Activated naive CD8-positive, alpha-beta T cell treated with anti-CD3 and anti-CD28 coated beads for 36 hours (primary cell): Measurements from ENCODE around the gene YWHAE. TPM values are rescaled to one million over a fixed set of nuclear protein-coding genes. Genes with fewer than 3 reads are reported as not detected.
"Not testable (repeated sequence)": the region's sequence is repeated elsewhere in the genome, so short reads cannot be mapped to it uniquely, and the experiment has no call there.

Source experiments
- DNase-seq: peaks from one replicate; pipeline ENCODE4 v3.0.0; 2021
- H3K27ac Mint-ChIP-seq: one replicate; pipeline ENCODE4 v1.8.0; 2022; ENCODE audit warnings: mild to moderate bottlenecking, moderate library complexity, mixed read lengths
- H3K27me3 Mint-ChIP-seq: one replicate; pipeline ENCODE4 v1.8.0; 2022; ENCODE audit warnings: mild to moderate bottlenecking, mixed read lengths
- H3K36me3 Mint-ChIP-seq: one replicate; pipeline ENCODE4 v1.8.0; 2021; ENCODE audit warnings: mild to moderate bottlenecking, mixed read lengths
- H3K4me1 Mint-ChIP-seq: one replicate; pipeline ENCODE4 v1.8.0; 2021; ENCODE audit warnings: mixed read lengths
- H3K4me3 Mint-ChIP-seq: one replicate; pipeline ENCODE4 v1.8.0; 2022; ENCODE audit warnings: mild to moderate bottlenecking, moderate library complexity, mixed read lengths
- H3K9me3 Mint-ChIP-seq: one replicate; pipeline ENCODE4 v1.8.0; 2022; ENCODE audit warnings: mixed read lengths
- total RNA-seq, 2 experiments: library from RNA; stranded (reverse); gene quantifications; one replicate each; pipeline ENCODE4 v1.2.3, GENCODE V29; 2021

The YWHAE gene
- total RNA-seq, 2 experiments from 2014 or later, result 550 to 555 TPM

GRCh38 chr17:1343554-1343953, 56.5 kb downstream of the YWHAE start:
- no peak overlapping the region for H3K4me3 Mint-ChIP-seq
- H3K27ac Mint-ChIP-seq, result no peak overlapping the region
- H3K27me3 Mint-ChIP-seq, result no peaks in the 10 kb centered on the region

GRCh38 chr17:1340371-1340770, 59.7 kb downstream of the YWHAE start:
- Mint-ChIP-seq H3K27ac (no peak overlapping the region), H3K9me3 (no peaks in the 10 kb centered on the region), H3K4me3 (no peak overlapping the region), H3K36me3 (peaks cover 17% of the 10 kb centered on the region), H3K4me1 (peaks cover 14% of the 10 kb centered on the region), H3K27me3 (no peaks in the 10 kb centered on the region)
- no peak for DNase-seq

More at GRCh38 chr17:1343554-1343953, 56.5 kb downstream of the YWHAE start:
- Mint-ChIP-seq H3K9me3 (no peaks in the 10 kb centered on the region), H3K36me3 (peaks cover 24% of the 10 kb centered on the region), H3K4me1 (peaks cover 29% of the 10 kb centered on the region)
- DNase-seq, result no peak

- Mint-ChIP-seq H3K4me1 (peaks cover 8% of the 10 kb centered on the region), H3K27me3 (peaks cover 3% of the 10 kb centered on the region), H3K9me3 (no peaks in the 10 kb centered on the region), H3K27ac (no peak overlapping the region), H3K4me3 (no peak overlapping the region), H3K36me3 (no peaks in the 10 kb centered on the region)
- no peak for DNase-seq
Observed at GRCh38 chr17:1331708-1332107, 68.3 kb downstream of the YWHAE start.

GRCh38 chr17:1329745-1330343, 70.2 kb downstream of the YWHAE start:
- Mint-ChIP-seq H3K4me1 (peaks cover 8% of the 10 kb centered on the region), H3K9me3 (no peaks in the 10 kb centered on the region), H3K4me3 (no peak overlapping the region), H3K36me3 (no peaks in the 10 kb centered on the region), H3K27me3 (peaks cover 3% of the 10 kb centered on the region), H3K27ac (no peak overlapping the region)
- DNase-seq, result no peak

DNA sequence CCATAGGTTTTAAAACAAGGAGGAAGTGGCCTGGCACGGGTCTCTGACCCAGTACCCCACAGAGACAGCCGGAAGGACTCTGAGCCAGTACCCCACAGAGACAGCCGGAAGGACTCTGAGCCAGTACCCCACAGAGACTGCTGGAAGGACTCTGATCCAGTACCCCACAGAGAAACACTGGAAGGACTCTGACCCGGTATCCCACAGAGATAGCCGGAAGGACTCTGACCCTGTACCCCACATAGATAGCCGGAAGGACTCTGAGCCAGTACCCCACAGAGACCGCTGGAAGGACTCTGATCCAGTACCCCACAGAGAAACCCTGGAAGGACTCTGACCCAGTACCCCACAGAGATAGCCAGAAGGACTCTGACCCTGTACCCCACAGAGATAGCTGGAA, 71.6 kb downstream of the YWHAE start:
- Mint-ChIP-seq H3K9me3 (no peaks in the 10 kb centered on the region), H3K4me1 (peaks cover 8% of the 10 kb centered on the region), H3K27me3 (peaks cover 8% of the 10 kb centered on the region), H3K36me3 (no peaks in the 10 kb centered on the region), H3K27ac (no peak overlapping the region), H3K4me3 (no peak overlapping the region)
- DNase-seq, result no peak

DNA sequence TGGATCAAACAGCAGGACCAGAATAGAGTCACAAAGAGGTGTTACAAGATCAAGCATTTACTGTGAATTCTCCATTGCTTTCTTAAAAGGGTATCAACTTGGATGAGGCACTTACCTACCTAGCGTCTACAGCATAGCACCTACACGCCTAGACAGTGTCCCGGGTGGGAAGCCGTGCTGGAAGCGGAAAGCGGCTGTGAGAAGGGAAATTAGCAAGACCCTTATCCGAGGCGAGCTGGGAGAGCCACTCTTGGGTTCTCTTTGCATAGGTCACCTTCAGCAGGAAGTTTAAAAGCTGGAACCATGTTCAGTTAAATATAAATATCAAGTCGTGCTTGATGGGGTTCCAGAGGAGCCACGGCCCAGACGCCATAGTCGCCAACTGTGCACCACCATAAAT, 74.3 kb downstream of the YWHAE start:
- Mint-ChIP-seq H3K27me3 (peaks cover 12% of the 10 kb centered on the region), H3K9me3 (no peaks in the 10 kb centered on the region), H3K36me3 (no peaks in the 10 kb centered on the region), H3K4me1 (no peaks in the 10 kb centered on the region), H3K4me3 (no peak overlapping the region), H3K27ac (no peak overlapping the region)
- no peak for DNase-seq

DNA sequence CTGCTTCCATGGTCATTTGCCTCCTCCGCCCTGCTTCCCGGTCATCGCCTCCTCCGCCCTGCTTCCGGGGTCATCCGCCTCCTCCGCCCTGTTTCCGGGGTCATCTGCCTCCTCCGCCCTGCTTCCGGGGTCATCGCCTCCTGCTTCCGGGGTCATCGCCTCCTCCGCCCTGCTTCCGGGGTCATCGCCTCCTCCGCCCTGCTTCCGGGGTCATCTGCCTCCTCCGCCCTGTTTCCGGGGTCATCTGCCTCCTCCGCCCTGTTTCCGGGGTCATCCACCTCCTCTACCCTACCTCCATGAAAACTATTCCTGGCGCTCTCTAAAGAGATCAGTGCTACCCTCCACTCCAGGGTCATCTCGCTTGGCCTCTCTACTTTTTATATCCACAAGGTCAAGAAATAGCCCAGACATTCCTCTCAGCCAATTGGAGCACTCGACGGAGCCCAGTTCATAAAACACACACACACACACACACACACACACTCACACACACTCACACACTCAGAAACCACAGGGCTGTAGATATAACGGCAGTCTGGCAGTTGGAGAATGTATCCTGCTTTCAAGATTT, 75.7 kb downstream of the YWHAE start:
- Mint-ChIP-seq H3K36me3 (no peaks in the 10 kb centered on the region), H3K9me3 (no peaks in the 10 kb centered on the region), H3K27me3 (peaks cover 27% of the 10 kb centered on the region), H3K4me3 (no peak overlapping the region), H3K4me1 (no peaks in the 10 kb centered on the region), H3K27ac (no peak overlapping the region)
- DNase-seq, result no peak

DNA sequence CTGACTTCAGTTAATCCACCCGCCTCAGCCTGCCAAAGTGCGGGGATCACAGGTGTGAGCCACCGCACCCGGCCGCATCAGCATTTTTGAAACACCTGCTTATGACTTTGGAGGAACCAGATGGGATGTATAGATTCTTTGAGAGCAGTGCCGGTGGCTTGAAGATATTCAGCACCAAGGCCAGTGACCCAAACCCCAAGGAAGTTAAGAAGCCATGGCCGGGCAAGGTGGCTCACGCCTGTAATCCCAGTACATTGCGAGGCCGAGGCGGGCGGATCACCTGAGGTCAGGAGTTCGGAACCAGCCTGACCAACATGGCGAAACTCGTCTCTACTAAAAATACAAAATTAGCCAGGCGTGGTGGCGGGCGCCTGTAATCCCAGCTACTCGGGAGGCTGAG, 76.7 kb downstream of the YWHAE start:
- no peak for DNase-seq
- H3K36me3 Mint-ChIP-seq, result no peaks in the 10 kb centered on the region
- no peak overlapping the region for H3K4me3 Mint-ChIP-seq
- no peak overlapping the region for H3K27ac Mint-ChIP-seq
- H3K4me1 Mint-ChIP-seq, result no peaks in the 10 kb centered on the region
- no peaks in the 10 kb centered on the region for H3K9me3 Mint-ChIP-seq
- H3K27me3 Mint-ChIP-seq, result peaks cover 30% of the 10 kb centered on the region

DNA sequence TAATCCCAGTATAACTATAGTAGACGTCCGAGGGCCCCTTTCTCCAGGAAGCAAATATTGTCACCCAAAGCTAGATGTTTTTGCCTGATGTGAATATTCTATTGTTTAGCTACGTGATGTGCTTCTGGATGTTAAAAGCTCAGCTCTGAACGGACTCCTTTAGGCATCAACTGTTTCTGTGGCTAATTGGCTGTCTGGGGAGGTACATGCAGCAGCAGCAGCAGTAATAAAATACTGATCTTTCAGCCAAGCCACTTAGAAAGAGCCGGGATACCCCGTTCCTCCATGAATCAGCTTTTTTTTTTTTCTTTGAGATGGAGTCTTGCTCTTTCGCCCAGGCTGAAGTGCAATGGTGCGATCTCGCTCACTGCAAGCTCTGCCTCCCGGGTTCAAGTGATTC, 77.5 kb downstream of the YWHAE start:
- H3K9me3 Mint-ChIP-seq, result no peaks in the 10 kb centered on the region
- no peak overlapping the region for H3K27ac Mint-ChIP-seq
- no peak for DNase-seq
- H3K36me3 Mint-ChIP-seq, result no peaks in the 10 kb centered on the region
- H3K4me1 Mint-ChIP-seq, result no peaks in the 10 kb centered on the region
- H3K27me3 Mint-ChIP-seq, result peaks cover 30% of the 10 kb centered on the region
- no peak overlapping the region for H3K4me3 Mint-ChIP-seq

- no peak for DNase-seq
- Mint-ChIP-seq H3K36me3 (no peaks in the 10 kb centered on the region), H3K9me3 (no peaks in the 10 kb centered on the region), H3K4me1 (no peaks in the 10 kb centered on the region), H3K4me3 (no peak overlapping the region), H3K27me3 (peaks cover 30% of the 10 kb centered on the region), H3K27ac (no peak overlapping the region)
Observed at GRCh38 chr17:1322014-1322428, 78.0 kb downstream of the YWHAE start.

GRCh38 chr17:1315891-1316403, 84.1 kb downstream of the YWHAE start:
- Mint-ChIP-seq H3K27me3 (peaks cover 42% of the 10 kb centered on the region), H3K27ac (no peak overlapping the region), H3K9me3 (no peaks in the 10 kb centered on the region), H3K4me3 (no peak overlapping the region), H3K36me3 (no peaks in the 10 kb centered on the region), H3K4me1 (no peaks in the 10 kb centered on the region)
- DNase-seq, result no peak

DNA sequence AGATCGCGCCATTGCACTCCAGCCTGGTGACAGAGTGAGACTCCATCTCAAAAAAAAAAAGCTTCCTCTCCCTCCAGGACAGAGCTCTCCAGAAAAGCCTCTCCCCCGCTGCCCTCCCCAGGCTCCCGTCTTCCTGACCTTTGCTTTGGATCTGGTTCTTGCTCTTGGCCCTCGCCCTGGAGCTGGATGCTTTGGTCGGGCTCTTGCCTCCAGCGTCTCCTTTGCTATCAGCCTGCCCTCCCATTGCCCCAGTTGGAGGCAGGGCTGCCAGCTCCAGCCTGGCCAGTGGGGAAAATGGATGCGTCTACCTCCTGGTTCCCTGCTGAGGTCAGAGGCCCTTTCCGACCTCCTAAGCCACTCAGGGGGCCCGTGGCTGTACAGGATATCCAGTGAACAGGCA, 84.6 kb downstream of the YWHAE start:
- no peaks in the 10 kb centered on the region for H3K36me3 Mint-ChIP-seq
- H3K4me3 Mint-ChIP-seq, result no peak overlapping the region
- no peak for DNase-seq
- no peaks in the 10 kb centered on the region for H3K4me1 Mint-ChIP-seq
- H3K27ac Mint-ChIP-seq, result no peak overlapping the region
- H3K27me3 Mint-ChIP-seq, result peaks cover 37% of the 10 kb centered on the region
- no peaks in the 10 kb centered on the region for H3K9me3 Mint-ChIP-seq

GRCh38 chr17:1313270-1314005, 86.6 kb downstream of the YWHAE start:
- Mint-ChIP-seq H3K4me3 (no peak overlapping the region), H3K27me3 (peaks cover 22% of the 10 kb centered on the region), H3K4me1 (no peaks in the 10 kb centered on the region), H3K36me3 (no peaks in the 10 kb centered on the region), H3K27ac (no peak overlapping the region), H3K9me3 (no peaks in the 10 kb centered on the region)
- no peak for DNase-seq

GRCh38 chr17:1312261-1312870, 87.7 kb downstream of the YWHAE start:
- Mint-ChIP-seq H3K36me3 (no peaks in the 10 kb centered on the region), H3K4me1 (no peaks in the 10 kb centered on the region)

GRCh38 chr17:1307829-1308228, 92.2 kb downstream of the YWHAE start:
- not testable (repeated sequence) for H3K27ac Mint-ChIP-seq, H3K4me1 Mint-ChIP-seq, H3K36me3 Mint-ChIP-seq, H3K9me3 Mint-ChIP-seq, DNase-seq, H3K4me3 Mint-ChIP-seq
- peaks cover 35% of the 10 kb centered on the region for H3K27me3 Mint-ChIP-seq

More at GRCh38 chr17:1312261-1312870, 87.7 kb downstream of the YWHAE start:
- no peaks in the 10 kb centered on the region for H3K9me3 Mint-ChIP-seq
- H3K4me3 Mint-ChIP-seq, result no peak overlapping the region
- H3K27ac Mint-ChIP-seq, result no peak overlapping the region
- peaks cover 28% of the 10 kb centered on the region for H3K27me3 Mint-ChIP-seq
- no peak for DNase-seq
